ENCODE measurements around the gene NSG2. TPM values are rescaled to one million over a fixed set of nuclear protein-coding genes. Genes with fewer than 3 reads are reported as not detected.

The NSG2 gene
- total and polyA plus RNA-seq, 2 of the 4 experiments (the other 2 are of a cell fraction), result not detected

GRCh38 chr5:174145091-174145490, 99.6 kb downstream of the NSG2 start:
- Histone ChIP-seq H2AK9ac (replicated peaks; ENCODE audit: low read depth, low read length, poor library complexity) (no peak overlapping the region), H3K4me1 (ENCODE audit: control insufficient read depth, insufficient read depth, low read length) (no peaks in the 10 kb centered on the region), H3K9me1 (ENCODE audit: insufficient read depth, low read length) (no peaks in the 10 kb centered on the region), H3K56ac (ENCODE audit: extremely low read depth, insufficient read depth, low read length) (no peak overlapping the region), H3K9ac (ENCODE audit: low read depth, low read length) (no peak overlapping the region), H4K91ac (ENCODE audit: insufficient read depth, low read depth, low read length) (no peak overlapping the region), H4K8ac (ENCODE audit: low read depth in 2 of 2, low read length in 2 of 2) (no peak overlapping the region), H3K4me3 (ENCODE audit: insufficient read depth, low read depth, low read length) (no peak overlapping the region), H2BK5ac (ENCODE audit: low read depth, low read length, poor library complexity, severe bottlenecking) (no peak overlapping the region), H3K18ac (ENCODE audit: low read depth, low read length) (no peak overlapping the region), H3K9me3 (ENCODE audit: control insufficient read depth, insufficient read depth, low read length) (peaks cover 23% of the 10 kb centered on the region), H2AK5ac (ENCODE audit: low read depth, low read length) (no peak overlapping the region), H3K36me3 (ENCODE audit: control insufficient read depth, insufficient read depth, low read length) (no peaks in the 10 kb centered on the region), H3K23ac (ENCODE audit: low read depth, low read length) (no peak overlapping the region), H2BK20ac (ENCODE audit: low read depth, low read length) (no peak overlapping the region), H3K14ac (replicated peaks; ENCODE audit: low read depth, low read length) (no peak overlapping the region), H3K27me3 (ENCODE audit: control insufficient read depth, insufficient read depth, low read length) (no peaks in the 10 kb centered on the region), H2BK15ac (ENCODE audit: low read depth, low read length) (no peak overlapping the region), H3K27ac (ENCODE audit: insufficient read depth, low read length) (no peak overlapping the region), H2BK120ac (ENCODE audit: low read depth, low read length) (no peak overlapping the region), H4K20me1 (ENCODE audit: insufficient read depth, low read length) (no peaks in the 10 kb centered on the region), H3K79me1 (ENCODE audit: low read depth in 1 of 2, low read length in 2 of 2) (no peaks in the 10 kb centered on the region), H3K4me2 (ENCODE audit: low read depth, low read length) (no peak overlapping the region), H2AFZ (replicated peaks; ENCODE audit: low read length, poor library complexity) (no peak overlapping the region), H3K4ac (ENCODE audit: low read depth, low read length) (no peak overlapping the region), H4K5ac (ENCODE audit: low read depth, low read length) (no peak overlapping the region)
- TF ChIP-seq CHD1 (IDR thresholded peaks at IDR 0.05; ENCODE audit: low read depth, low read length), result no peak
- TF ChIP-seq SMC3 (IDR thresholded peaks at IDR 0.05; ENCODE audit: low read depth, low read length), result no peak
- no peak for TF ChIP-seq POLR2A (IDR thresholded peaks at IDR 0.05; ENCODE audit: low read depth, low read length)
- no peak for TF ChIP-seq MAFK (IDR thresholded peaks at IDR 0.05; ENCODE audit: low read depth, low read length)
- TF ChIP-seq CTCF (conservative IDR thresholded peaks at IDR 0.05; ENCODE audit: low read depth, low read length), result no peak
- no peak for TF ChIP-seq MXI1 (IDR thresholded peaks at IDR 0.05; ENCODE audit: borderline replicate concordance, low read depth, low read length)
- TF ChIP-seq BHLHE40 (IDR thresholded peaks at IDR 0.05; ENCODE audit: low read depth, low read length), result no peak
- no peak for TF ChIP-seq NFE2L2 (IDR thresholded peaks at IDR 0.05; ENCODE audit: low read depth, low read length)
- no peak for TF ChIP-seq RAD21 (IDR thresholded peaks at IDR 0.05; ENCODE audit: low read length)
- TF ChIP-seq ELK1 (IDR thresholded peaks at IDR 0.05; ENCODE audit: borderline replicate concordance, low read depth, low read length), result no peak
- TF ChIP-seq RCOR1 (IDR thresholded peaks at IDR 0.05; ENCODE audit: insufficient replicate concordance, low read length), result no peak
- TF ChIP-seq USF2 (IDR thresholded peaks at IDR 0.05; ENCODE audit: low read depth, low read length), result no peak
- no peak for TF ChIP-seq MAZ (IDR thresholded peaks at IDR 0.05; ENCODE audit: borderline replicate concordance, low read depth, low read length)
- TF ChIP-seq CEBPB (IDR thresholded peaks at IDR 0.05; ENCODE audit: low read depth, low read length), result no peak
- no peak for TF ChIP-seq FOS (IDR thresholded peaks at IDR 0.05; ENCODE audit: low read depth, low read length)
- TF ChIP-seq RFX5 (IDR thresholded peaks at IDR 0.05; ENCODE audit: low read depth, low read length), result no peak
- DNase-seq (no peak), ATAC-seq (ENCODE audit: low read depth) (no peak)
- ChIA-PET CTCF (no interaction called here), POLR2A (ENCODE audit: unreplicated experiment) (no interaction called here)
- no TSS peak for BruUV-seq (replicated peaks)
- intact Hi-C loops (cut with micrococcal nuclease) (no loop called here), in situ Hi-C loops (cut with MboI; ENCODE audit: low sequenced_read_pairs) (no loop called here), dilution Hi-C loops (cut with HindIII; ENCODE audit: low sequenced_read_pairs, unreplicated experiment) (no loop called here)
- 22% methylated on average over 1 of the region's 2 CpGs; no CpG with 5 or more reads in 1 of the 2 experiments for WGBS, 2 experiments (ENCODE audit: extremely low coverage in 2 of 2, insufficient read length in 1 of 2)
